HEK293T (cell line): ENCODE measurements around the gene MRPS35.

ENCODE experiments used
- CTCF ChIA-PET: fragments of 350-600 bp; formaldehyde crosslinking; extraction: SDS; loops from one replicate; lab custom pipeline; 2021; ENCODE audit warnings: antibody characterized with exemption, inconsistent platforms; lab: Yijun Ruan, JAX
- POLR2A ChIA-PET: fragments of 350-600 bp; formaldehyde crosslinking; extraction: SDS; loops from one replicate; lab custom pipeline; 2020; ENCODE audit warnings: antibody characterized with exemption, inconsistent platforms; lab: Yijun Ruan, JAX
- DNase-seq: peaks from one replicate; pipeline ENCODE4 v3.0.0; 2012; ENCODE audit warnings: mixed read lengths; ENCODE audit errors: extremely low spot score
- ARNT ChIP-seq: fragments of 450-650 bp; IDR thresholded peaks from 2 replicates; pipeline ENCODE4 v1.6.1; 2017; ENCODE audit warnings: mild to moderate bottlenecking
- BHLHE40 ChIP-seq: fragments of 450-650 bp; IDR thresholded peaks from 2 replicates; pipeline ENCODE4 v1.6.1; 2016; ENCODE audit warnings: mild to moderate bottlenecking, moderate library complexity, borderline replicate concordance
- CTBP1 ChIP-seq: fragments of 450-650 bp; IDR thresholded peaks from 2 replicates; pipeline ENCODE4 v1.6.1; 2016; ENCODE audit warnings: borderline replicate concordance
- ELF4 ChIP-seq: fragments of 450-650 bp; IDR thresholded peaks from 2 replicates; pipeline ENCODE4 v1.6.1; 2017; ENCODE audit warnings: antibody characterized with exemption
- FOXA1 ChIP-seq: fragments of 450-650 bp; IDR thresholded peaks from 2 replicates; pipeline ENCODE4 v1.6.1; 2016; ENCODE audit warnings: mild to moderate bottlenecking
- FOXK2 ChIP-seq: fragments of 450-650 bp; IDR thresholded peaks from 2 replicates; pipeline ENCODE4 v1.6.1; 2016; ENCODE audit warnings: mild to moderate bottlenecking
- FOXM1 ChIP-seq: fragments of 450-650 bp; IDR thresholded peaks from 2 replicates; pipeline ENCODE4 v1.6.1; 2017; ENCODE audit warnings: mild to moderate bottlenecking, borderline replicate concordance
- HDGF ChIP-seq: fragments of 450-650 bp; IDR thresholded peaks from 2 replicates; pipeline ENCODE4 v1.6.1; 2017; ENCODE audit warnings: antibody characterized with exemption, borderline replicate concordance
- L3MBTL2 ChIP-seq: fragments of 450-650 bp; conservative IDR thresholded peaks from 2 replicates; pipeline ENCODE4 v1.6.1; 2016; ENCODE audit warnings: mild to moderate bottlenecking
- LEF1 ChIP-seq: fragments of 450-650 bp; IDR thresholded peaks from 2 replicates; pipeline ENCODE4 v1.6.1; 2017; ENCODE audit warnings: mild to moderate bottlenecking, borderline replicate concordance
- NFRKB ChIP-seq: fragments of 450-650 bp; IDR thresholded peaks from 2 replicates; pipeline ENCODE4 v1.6.1; 2016; ENCODE audit warnings: mild to moderate bottlenecking, moderate library complexity
- PKNOX1 ChIP-seq: fragments of 450-650 bp; IDR thresholded peaks from 2 replicates; pipeline ENCODE4 v1.6.1; 2016
- SP1 ChIP-seq: fragments of 450-650 bp; IDR thresholded peaks from 2 replicates; pipeline ENCODE4 v1.6.1; 2017
- SUZ12 ChIP-seq: fragments of 450-650 bp; IDR thresholded peaks from 2 replicates; pipeline ENCODE4 v1.6.1; 2016; ENCODE audit warnings: mild to moderate bottlenecking
- TARDBP ChIP-seq: fragments of 450-650 bp; IDR thresholded peaks from 2 replicates; pipeline ENCODE4 v1.6.1; 2016
- ZNF384 ChIP-seq: fragments of 450-650 bp; IDR thresholded peaks from 2 replicates; pipeline ENCODE4 v1.6.1; 2016

MRPS35 gene

GRCh38 chr12:27688671-27689070, 22.0 kb upstream of the MRPS35 start:
- POLR2A ChIA-PET = no interaction called here
- TF ChIP-seq HDGF (no peak), SP1 (no peak), ELF4 (no peak), FOXM1 (no peak), ARNT (no peak), FOXK2 (no peak), ZNF384 (no peak), LEF1 (no peak), CTBP1 (no peak), PKNOX1 (no peak), FOXA1 (no peak), BHLHE40 (no peak), NFRKB (no peak), L3MBTL2 (no peak), TARDBP (no peak), SUZ12 (no peak)
- CTCF ChIA-PET = no interaction called here
- no peak for DNase-seq

GRCh38 chr12:27689558-27690180, 21.0 kb upstream of the MRPS35 start:
- ChIA-PET POLR2A (no interaction called here), CTCF (no interaction called here)
- TF ChIP-seq CTBP1 (no peak), PKNOX1 (no peak), ELF4 (no peak), LEF1 (no peak), BHLHE40 (no peak), SUZ12 (no peak), SP1 (no peak), ZNF384 (no peak), ARNT (no peak)
- no peak for DNase-seq

- DNase-seq = no peak
- CTCF ChIA-PET = no interaction called here
- POLR2A ChIA-PET = no interaction called here
- TF ChIP-seq ZNF384 = no peak
- no peak for TF ChIP-seq SUZ12
- TF ChIP-seq CTBP1 = no peak
- TF ChIP-seq PKNOX1 = no peak
- no peak for TF ChIP-seq SP1
- TF ChIP-seq NFRKB = no peak
- TF ChIP-seq L3MBTL2 = no peak
- no peak for TF ChIP-seq LEF1
- no peak for TF ChIP-seq FOXA1
- no peak for TF ChIP-seq FOXM1
- no peak for TF ChIP-seq TARDBP
- no peak for TF ChIP-seq HDGF
- TF ChIP-seq BHLHE40 = no peak
- TF ChIP-seq FOXK2 = no peak
These were observed 17.2 kb upstream of the MRPS35 start for GRCh38 chr12:27693403-27693802.

- CTCF ChIA-PET = interaction anchor here (0.6 kb wide), 1 partner anchor 20 kb away, joined by 3 read pairs; no protein-coding TSS in a partner anchor
- POLR2A ChIA-PET = no interaction called here
These were observed 14.9 kb upstream of the MRPS35 start for GRCh38 chr12:27695556-27696292.

More at GRCh38 chr12:27695556-27696292, 14.9 kb upstream of the MRPS35 start:
- DNase-seq = no peak
- no peak for TF ChIP-seq HDGF
- no peak for TF ChIP-seq PKNOX1
- TF ChIP-seq FOXA1 = no peak
- no peak for TF ChIP-seq BHLHE40
- no peak for TF ChIP-seq ELF4
- no peak for TF ChIP-seq SP1
- TF ChIP-seq FOXM1 = no peak
- no peak for TF ChIP-seq LEF1
- TF ChIP-seq L3MBTL2 = no peak
- TF ChIP-seq ZNF384 = no peak
- no peak for TF ChIP-seq FOXK2
- TF ChIP-seq TARDBP = no peak
- TF ChIP-seq NFRKB = no peak
- TF ChIP-seq ARNT = no peak
- TF ChIP-seq CTBP1 = no peak
- no peak for TF ChIP-seq SUZ12
